ENCODE results near the gene MGP. TPM values are rescaled to one million over a fixed set of nuclear protein-coding genes. Genes with fewer than 3 reads are reported as not detected.

Gene MGP
- 54.7 TPM for total RNA-seq

DNA sequence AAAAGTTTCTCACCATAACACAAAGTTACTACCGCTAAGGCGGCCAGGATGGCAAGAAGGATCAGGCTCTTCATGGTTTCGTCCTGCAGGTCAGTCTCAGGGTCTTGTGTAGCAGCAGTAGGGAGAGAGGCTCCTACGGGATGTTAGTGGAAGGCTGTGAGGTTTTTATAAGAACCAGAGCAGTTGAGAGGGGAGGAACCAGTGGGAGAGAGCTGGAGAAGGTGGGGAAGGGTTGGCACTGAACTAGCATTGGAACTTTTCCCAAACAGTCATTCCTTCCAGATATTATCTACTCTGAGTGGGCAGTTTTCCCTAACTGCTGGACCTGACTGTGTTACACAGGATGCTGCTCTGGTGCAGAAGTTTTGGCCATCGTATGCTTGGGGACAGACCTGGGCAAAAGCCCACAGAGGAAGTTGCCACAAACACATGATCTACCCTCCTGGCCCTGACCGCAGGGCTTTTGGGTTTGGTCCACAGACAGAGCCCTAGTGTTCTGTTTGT, at the start of gene MGP:
Gene MGP, minus strand, starts transcription at position 137 of the 504 bp plus-strand sequence. Its CDS starts 63 bp downstream, at position 74.

DNA sequence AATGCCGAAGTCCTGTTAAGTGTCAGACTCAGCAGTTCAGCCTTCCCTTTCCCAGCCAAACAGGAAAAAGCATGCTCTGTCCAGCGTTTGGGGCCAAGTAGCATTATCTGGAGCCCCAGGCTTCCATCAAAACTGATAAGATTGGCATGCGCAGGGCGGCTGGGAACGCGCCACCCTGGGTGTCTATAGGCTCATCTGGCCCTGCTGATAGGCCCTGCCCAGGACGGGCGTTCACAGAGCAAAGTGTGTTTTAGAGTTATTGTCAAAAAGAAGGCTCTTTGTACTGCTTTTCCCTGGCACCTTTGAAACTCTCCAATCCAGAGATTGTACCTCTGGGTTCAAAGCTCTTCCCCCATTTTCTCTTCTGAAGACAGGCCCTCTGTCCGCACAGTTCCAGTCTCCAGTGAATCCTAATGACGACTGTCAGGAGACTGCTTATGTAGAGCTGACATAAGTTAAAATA, 42.2 kb downstream of the MGP start, which contains the start of gene ART4:
Gene ART4, minus strand, starts transcription at position 102 of the 463 bp plus-strand sequence. CDS start 413 bp downstream, outside the sequence.

Other genes starting within 250 kb of the MGP start
- not detected for gene GUCY2C, start 189.3 kb downstream of the MGP start, total RNA-seq
- 28.4 TPM for gene WBP11, start 82.4 kb downstream of the MGP start, total RNA-seq
- 2.7 TPM for gene C12orf60, start 82.2 kb downstream of the MGP start, total RNA-seq
- gene SMCO3, start 71.7 kb downstream of the MGP start, total RNA-seq: 3.3 TPM
- gene ART4, start 42.3 kb downstream of the MGP start, total RNA-seq: 2.7 TPM
- gene ERP27, start 52.7 kb upstream of the MGP start, total RNA-seq: 14.0 TPM
- gene ARHGDIB, start 75.7 kb upstream of the MGP start, total RNA-seq: 40.1 TPM
- gene PDE6H, start 87.2 kb upstream of the MGP start, total RNA-seq: not detected